Psoas muscle (tissue), 8 donors: Measurements from ENCODE around the gene GCNT2. TPM values are rescaled to one million over a fixed set of nuclear protein-coding genes. Genes with fewer than 3 reads are reported as not detected.
"Not testable (repeated sequence)": the region's sequence is repeated elsewhere in the genome, so short reads cannot be mapped to it uniquely, and the experiment has no call there.

Source experiments
- ATAC-seq, 4 donors: fragments of 200-7000 bp; cut with Tn5 transposase; one replicate each; pipeline ENCODE4 v1.9.1; 2020; ENCODE audit warnings: moderate library complexity in 3 of 4, mild to moderate bottlenecking in 2 of 4
- DNase-seq, 2 donors: peaks; one replicate each; pipeline ENCODE4 v3.0.0-alpha.2; 2020
- H3K27ac ChIP-seq: fragments of 200-600 bp; one replicate; pipeline ENCODE4 v1.8.0; 2022
- H3K27me3 ChIP-seq, 3 donors: fragments of 200-600 bp in 1 of 3; one replicate each; pipeline versions ENCODE4 v1.6.1 to v1.8.0; 2013 to 2022; ENCODE audit warnings: low read length in 2 of 3, mild to moderate bottlenecking in 2 of 3, moderate library complexity in 1 of 3; ENCODE audit not compliant: insufficient read depth in 3 of 3
- H3K36me3 ChIP-seq, 2 donors: fragments of 200-600 bp in 1 of 2; one replicate each; pipeline versions ENCODE4 v1.6.1 to v1.8.0; 2013 to 2022; ENCODE audit warnings: low read depth in 1 of 2, mild to moderate bottlenecking in 1 of 2, moderate library complexity in 1 of 2; ENCODE audit not compliant: insufficient read depth in 1 of 2
- H3K4me1 ChIP-seq: fragments of 200-600 bp; one replicate; pipeline ENCODE4 v1.8.0; 2022
- H3K4me3 ChIP-seq: fragments of 200-600 bp; one replicate; pipeline ENCODE4 v1.8.0; 2022; ENCODE audit warnings: mild to moderate bottlenecking
- H3K9me3 ChIP-seq: fragments of 200-600 bp; one replicate; pipeline ENCODE4 v1.8.0; 2022
- WGBS, 3 donors: extraction: QIAGEN DNeasy Blood & Tissue Kit; methylation state at CpG; one replicate each; pipeline versions ENCODE4 v1.1.6 to v1.1.7; 2013; 5-methylcytosine and 5-hydroxymethylcytosine counted together
- intact Hi-C, 2 donors: fragments of 100-400 bp; cut with DNase I; formaldehyde crosslinking; loops; one replicate each; pipeline versions ENCODE4 v1.11.0 to v1.14.2; 2022
- polyA plus RNA-seq, 3 donors: library from polyadenylated mRNA; stranded (reverse); fragments of 200-250 nt; gene quantifications; one replicate each; pipeline ENCODE4 v1.2.3, GENCODE V29; 2013
- total RNA-seq, 4 donors: library from RNA; stranded (reverse); fragmentation: NEBNext Ultra II Directional in 2 of 4; extraction: Animal tissue kit (Norgen Biotek cat#: 25700) in 2 of 4; gene quantifications; one replicate each; pipeline versions ENCODE4 v1.2.1 to v1.2.4, GENCODE V29; 2021 to 2023
- TF ChIP-seq, protein P1 (sequence below): fragments of 200-600 bp; IDR thresholded peaks from one replicate; pipeline ENCODE4 v1.8.0; 2022; ENCODE audit warnings: antibody characterized with exemption
- donor health status: healthy with polysubstance abuse.
- donor health status: DM: no; HTN: no; CAD: no; lungs with moderate emphysema.
- donor health status: Bipolar disorder and iron deficiency.
- donor health status: healthy.
- donor health status: DM: yes; HTN: yes; CAD: no.
- donor health status: DM: no; HTN: no; CAD: no.
- donor health status: DM: no; HTN: no; CAD: no.
- donor health status: DM: yes; HTN: yes; CAD: no.

GCNT2 gene
- total and polyA plus RNA-seq, 7 donors: 0.27 to 23.1 (median 10.1) TPM

GRCh38 chr6:10481101-10481500 lies 40.0 kb upstream of the GCNT2 start:
- intact Hi-C loops: no loop called here
- 46 to 52% (median 50%) methylated on average over 1 of the region's 1 CpG for WGBS, 3 donors
- TF ChIP-seq, protein P1, sequence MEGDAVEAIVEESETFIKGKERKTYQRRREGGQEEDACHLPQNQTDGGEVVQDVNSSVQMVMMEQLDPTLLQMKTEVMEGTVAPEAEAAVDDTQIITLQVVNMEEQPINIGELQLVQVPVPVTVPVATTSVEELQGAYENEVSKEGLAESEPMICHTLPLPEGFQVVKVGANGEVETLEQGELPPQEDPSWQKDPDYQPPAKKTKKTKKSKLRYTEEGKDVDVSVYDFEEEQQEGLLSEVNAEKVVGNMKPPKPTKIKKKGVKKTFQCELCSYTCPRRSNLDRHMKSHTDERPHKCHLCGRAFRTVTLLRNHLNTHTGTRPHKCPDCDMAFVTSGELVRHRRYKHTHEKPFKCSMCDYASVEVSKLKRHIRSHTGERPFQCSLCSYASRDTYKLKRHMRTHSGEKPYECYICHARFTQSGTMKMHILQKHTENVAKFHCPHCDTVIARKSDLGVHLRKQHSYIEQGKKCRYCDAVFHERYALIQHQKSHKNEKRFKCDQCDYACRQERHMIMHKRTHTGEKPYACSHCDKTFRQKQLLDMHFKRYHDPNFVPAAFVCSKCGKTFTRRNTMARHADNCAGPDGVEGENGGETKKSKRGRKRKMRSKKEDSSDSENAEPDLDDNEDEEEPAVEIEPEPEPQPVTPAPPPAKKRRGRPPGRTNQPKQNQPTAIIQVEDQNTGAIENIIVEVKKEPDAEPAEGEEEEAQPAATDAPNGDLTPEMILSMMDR: no peak
- H3K36me3 ChIP-seq: no peaks in the 10 kb centered on the region
- H3K27ac ChIP-seq: no peak overlapping the region
- no peak overlapping the region for H3K4me3 ChIP-seq
- H3K9me3 ChIP-seq: no peaks in the 10 kb centered on the region
- H3K27me3 ChIP-seq: peaks cover 0 to 3% (median 0%) of the 10 kb centered on the region in 3 donors
- no peak for DNase-seq
- no peaks in the 10 kb centered on the region for H3K4me1 ChIP-seq
- ATAC-seq: no peak

GRCh38 chr6:10482636-10483257 lies 38.4 kb upstream of the GCNT2 start:
- no peak for ATAC-seq
- no peak for DNase-seq
- intact Hi-C loops: no loop called here
- Histone ChIP-seq H3K27ac (no peak overlapping the region), H3K4me1 (no peaks in the 10 kb centered on the region), H3K9me3 (no peaks in the 10 kb centered on the region), H3K36me3 (no peaks in the 10 kb centered on the region), H3K4me3 (no peak overlapping the region), H3K27me3 (no peaks in the 10 kb centered on the region)
- TF ChIP-seq, protein P1: no peak
- 95% methylated on average over 36 to 46 of the region's 46 CpGs for WGBS, 3 donors

GRCh38 chr6:10484912-10485311 lies 36.2 kb upstream of the GCNT2 start:
- ATAC-seq: no peak
- intact Hi-C loops: no loop called here
- no peak overlapping the region for H3K27ac ChIP-seq
- H3K9me3 ChIP-seq: no peaks in the 10 kb centered on the region
- no peak overlapping the region for H3K4me3 ChIP-seq
- DNase-seq: no peak
- no peaks in the 10 kb centered on the region for H3K36me3 ChIP-seq
- WGBS, 3 donors: 63 to 68% (median 65%) methylated on average over 3 of the region's 3 CpGs
- no peaks in the 10 kb centered on the region for H3K4me1 ChIP-seq
- TF ChIP-seq, protein P1: no peak
- H3K27me3 ChIP-seq: peaks cover 0 to 7% (median 4%) of the 10 kb centered on the region in 3 donors

DNA sequence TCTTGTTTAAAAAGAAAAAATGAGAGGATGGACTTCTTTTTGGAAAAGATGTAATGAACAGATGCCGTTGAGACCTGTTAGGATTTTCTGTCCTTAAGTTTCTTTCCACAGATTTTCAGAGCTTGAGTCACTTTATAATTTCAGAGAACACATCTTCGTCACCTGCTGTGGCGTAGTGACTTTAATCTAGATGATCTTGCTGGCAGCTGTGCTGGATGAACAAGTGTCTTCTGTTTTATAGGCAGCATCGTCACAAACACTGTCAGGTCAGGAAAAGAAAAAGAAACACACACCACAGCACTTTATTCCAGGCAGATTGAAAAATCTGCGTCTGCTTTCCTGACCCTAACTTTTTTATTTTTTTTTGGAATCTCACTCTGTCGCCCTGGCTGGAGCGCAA lies 35.7 kb upstream of the GCNT2 start:
- ATAC-seq: no peak
- intact Hi-C loops: no loop called here
- no peaks in the 10 kb centered on the region for H3K4me1 ChIP-seq
- TF ChIP-seq, protein P1: no peak
- H3K27me3 ChIP-seq: peaks cover 0 to 7% (median 4%) of the 10 kb centered on the region in 3 donors
- H3K9me3 ChIP-seq: no peaks in the 10 kb centered on the region
- H3K36me3 ChIP-seq: no peaks in the 10 kb centered on the region
- H3K4me3 ChIP-seq: no peak overlapping the region
- no peak overlapping the region for H3K27ac ChIP-seq
- WGBS, 3 donors: 52 to 62% (median 55%) methylated on average over 7 of the region's 7 CpGs
- DNase-seq: no peak

GRCh38 chr6:10486215-10486614 lies 34.9 kb upstream of the GCNT2 start:
- intact Hi-C loops: no loop called here

GRCh38 chr6:10486944-10487588 lies 34.1 kb upstream of the GCNT2 start:
- 62 to 68% (median 62%) methylated on average over 9 of the region's 9 CpGs for WGBS, 3 donors
- H3K27me3 ChIP-seq, H3K9me3 ChIP-seq, H3K4me1 ChIP-seq, H3K4me3 ChIP-seq, intact Hi-C loops, H3K27ac ChIP-seq, ATAC-seq, DNase-seq, H3K36me3 ChIP-seq: not testable (repeated sequence)

More at GRCh38 chr6:10486215-10486614, 34.9 kb upstream of the GCNT2 start:
- H3K27ac ChIP-seq: no peak overlapping the region
- no peaks in the 10 kb centered on the region for H3K36me3 ChIP-seq
- no peak for ATAC-seq
- WGBS, 3 donors: 52 to 65% (median 55%) methylated on average over 4 of the region's 4 CpGs
- peaks cover 0 to 7% (median 4%) of the 10 kb centered on the region in 3 donors for H3K27me3 ChIP-seq
- no peak for DNase-seq
- TF ChIP-seq, protein P1: no peak
- no peaks in the 10 kb centered on the region for H3K9me3 ChIP-seq
- no peaks in the 10 kb centered on the region for H3K4me1 ChIP-seq
- no peak overlapping the region for H3K4me3 ChIP-seq
